ENCODE data around the gene TET2. TPM values are rescaled to one million over a fixed set of nuclear protein-coding genes. Genes with fewer than 3 reads are reported as not detected.

TET2 gene
- total and polyA plus RNA-seq, 7 donors, result 2.4 to 30.9 (median 24.6) TPM

DNA sequence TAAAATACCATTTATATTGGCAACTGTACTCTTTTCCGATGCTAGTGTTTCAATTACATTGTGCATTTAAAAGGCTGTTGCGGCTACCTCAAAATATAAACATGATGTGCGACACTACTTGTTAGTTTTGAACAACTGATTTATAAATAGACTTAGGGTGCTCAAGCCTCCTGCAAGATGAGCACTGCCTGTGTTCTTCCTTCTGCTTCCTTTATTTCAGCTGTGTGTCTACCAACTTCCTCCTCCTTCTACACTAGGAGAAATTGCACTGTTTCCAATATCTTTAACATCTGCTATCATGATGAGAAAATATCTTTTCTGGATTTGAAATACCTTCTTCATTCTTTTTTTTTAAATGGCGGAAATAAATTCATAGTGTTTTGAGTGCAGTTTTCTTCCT is 24.0 kb downstream of the TET2 start:
- no peak overlapping the region for H3K4me3 ChIP-seq
- H3K27me3 ChIP-seq, result no peaks in the 10 kb centered on the region
- intact Hi-C loops (cut with DNase I), result no loop called here
- DNase-seq, result no peak
- no peak overlapping the region for H3K27ac ChIP-seq
- H3K4me1 ChIP-seq, result peaks cover 0 to 6% (median 0%) of the 10 kb centered on the region in 4 donors
- H3K36me3 ChIP-seq, result no peaks in the 10 kb centered on the region
- no peak for TF ChIP-seq POLR2AphosphoS5 (IDR thresholded peaks at IDR 0.05)
- TF ChIP-seq, protein P1, sequence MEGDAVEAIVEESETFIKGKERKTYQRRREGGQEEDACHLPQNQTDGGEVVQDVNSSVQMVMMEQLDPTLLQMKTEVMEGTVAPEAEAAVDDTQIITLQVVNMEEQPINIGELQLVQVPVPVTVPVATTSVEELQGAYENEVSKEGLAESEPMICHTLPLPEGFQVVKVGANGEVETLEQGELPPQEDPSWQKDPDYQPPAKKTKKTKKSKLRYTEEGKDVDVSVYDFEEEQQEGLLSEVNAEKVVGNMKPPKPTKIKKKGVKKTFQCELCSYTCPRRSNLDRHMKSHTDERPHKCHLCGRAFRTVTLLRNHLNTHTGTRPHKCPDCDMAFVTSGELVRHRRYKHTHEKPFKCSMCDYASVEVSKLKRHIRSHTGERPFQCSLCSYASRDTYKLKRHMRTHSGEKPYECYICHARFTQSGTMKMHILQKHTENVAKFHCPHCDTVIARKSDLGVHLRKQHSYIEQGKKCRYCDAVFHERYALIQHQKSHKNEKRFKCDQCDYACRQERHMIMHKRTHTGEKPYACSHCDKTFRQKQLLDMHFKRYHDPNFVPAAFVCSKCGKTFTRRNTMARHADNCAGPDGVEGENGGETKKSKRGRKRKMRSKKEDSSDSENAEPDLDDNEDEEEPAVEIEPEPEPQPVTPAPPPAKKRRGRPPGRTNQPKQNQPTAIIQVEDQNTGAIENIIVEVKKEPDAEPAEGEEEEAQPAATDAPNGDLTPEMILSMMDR (IDR thresholded peaks at IDR 0.05), result no peak
- no peak for TF ChIP-seq EP300 (IDR thresholded peaks at IDR 0.05)
- TF ChIP-seq POLR2A (IDR thresholded peaks at IDR 0.05), result no peak
- WGBS, 2 donors, result 91 to 92% methylated on average over 4 of the region's 4 CpGs
- no peaks in the 10 kb centered on the region for H3K9me3 ChIP-seq

- intact Hi-C loops (cut with DNase I), result no loop called here
- WGBS, 2 donors, result 82 to 88% methylated on average over 1 of the region's 1 CpG
- DNase-seq, result no peak
- no peak for TF ChIP-seq POLR2AphosphoS5 (IDR thresholded peaks at IDR 0.05)
- TF ChIP-seq, protein P1 (IDR thresholded peaks at IDR 0.05), result no peak
- Histone ChIP-seq H3K4me1 (peaks cover 0 to 6% (median 0%) of the 10 kb centered on the region in 4 donors), H3K4me3 (no peak overlapping the region), H3K27me3 (no peaks in the 10 kb centered on the region), H3K36me3 (no peaks in the 10 kb centered on the region), H3K9me3 (no peaks in the 10 kb centered on the region), H3K27ac (no peak overlapping the region)
Observed at GRCh38 chr4:105171912-105172311, 25.2 kb downstream of the TET2 start.

DNA sequence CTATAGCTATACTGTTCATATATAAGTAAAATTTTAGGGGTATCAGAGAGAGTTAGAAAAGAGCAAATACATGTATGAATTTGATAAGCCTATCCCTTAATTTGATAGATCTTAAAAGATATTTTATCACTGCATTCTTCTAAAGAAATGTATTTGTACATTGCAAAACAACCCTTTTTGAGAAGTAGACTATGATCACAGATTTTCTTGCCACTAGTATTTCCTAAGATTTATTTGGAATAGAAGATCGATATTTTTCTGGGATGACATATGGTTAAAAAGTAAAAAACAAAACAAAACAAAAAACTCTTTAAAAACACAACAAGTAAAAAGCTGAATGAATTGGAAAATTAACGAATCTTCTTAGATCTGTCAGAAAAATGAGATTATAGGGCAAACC is 27.4 kb downstream of the TET2 start:
- no peaks in the 10 kb centered on the region for H3K9me3 ChIP-seq
- H3K36me3 ChIP-seq, result no peaks in the 10 kb centered on the region
- no peak overlapping the region for H3K27ac ChIP-seq
- 97 to 98% methylated on average over 2 of the region's 2 CpGs for WGBS, 2 donors
- no peak for DNase-seq
- TF ChIP-seq POLR2A (IDR thresholded peaks at IDR 0.05), result no peak
- TF ChIP-seq, protein P1 (IDR thresholded peaks at IDR 0.05), result no peak
- no peak for TF ChIP-seq EP300 (IDR thresholded peaks at IDR 0.05)
- TF ChIP-seq POLR2AphosphoS5 (IDR thresholded peaks at IDR 0.05), result no peak
- peaks cover 0 to 6% (median 0%) of the 10 kb centered on the region in 4 donors for H3K4me1 ChIP-seq
- intact Hi-C loops (cut with DNase I), result no loop called here
- H3K4me3 ChIP-seq, result no peak overlapping the region
- H3K27me3 ChIP-seq, result no peaks in the 10 kb centered on the region

DNA sequence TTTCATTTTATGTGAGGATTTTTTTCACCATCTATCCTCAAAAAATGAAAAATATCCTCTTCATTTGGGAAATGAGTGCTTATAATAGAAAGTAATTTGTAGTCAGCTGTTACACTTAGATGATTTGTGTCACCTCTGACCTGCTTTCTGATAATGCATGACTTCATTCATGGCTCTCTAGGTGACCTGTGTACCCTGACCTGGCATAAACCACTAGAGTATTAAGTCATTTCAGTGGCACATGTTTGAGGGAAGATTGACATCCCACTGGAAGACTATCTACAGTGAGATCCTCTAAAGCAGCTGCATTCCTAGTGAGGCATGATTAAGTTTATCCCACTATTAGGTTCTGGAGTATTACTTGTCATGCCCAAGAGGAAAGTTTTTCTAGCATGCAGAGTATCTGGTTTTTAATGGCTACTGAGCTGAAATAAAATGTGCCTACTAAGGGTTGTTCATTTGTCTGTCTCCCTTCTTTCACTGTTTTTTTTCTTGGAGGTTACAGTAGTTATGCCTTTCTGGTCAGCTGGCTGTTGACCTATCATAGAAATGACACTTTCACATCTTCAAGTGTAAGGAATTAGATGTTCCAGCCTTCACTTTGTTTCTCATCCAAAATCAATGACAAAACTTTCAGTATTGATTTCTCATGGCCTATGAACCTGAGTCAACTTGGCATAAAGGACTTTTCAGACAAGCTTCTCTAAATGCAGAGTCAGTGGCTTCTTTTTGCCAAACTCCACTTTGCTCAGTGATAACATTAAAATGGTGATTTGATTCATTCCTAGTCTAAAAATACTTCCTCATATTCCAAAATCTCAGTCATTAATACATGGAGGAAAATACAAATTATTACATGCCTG is 33.1 kb downstream of the TET2 start:
- intact Hi-C loops (cut with DNase I), result no loop called here
- H3K27me3 ChIP-seq, result no peaks in the 10 kb centered on the region
- H3K4me1 ChIP-seq, result peaks cover 0 to 20% (median 12%) of the 10 kb centered on the region in 4 donors
- DNase-seq, result no peak
- no peaks in the 10 kb centered on the region for H3K9me3 ChIP-seq
- TF ChIP-seq EP300 (IDR thresholded peaks at IDR 0.05), result no peak
- TF ChIP-seq POLR2A (IDR thresholded peaks at IDR 0.05), result no peak
- TF ChIP-seq POLR2AphosphoS5 (IDR thresholded peaks at IDR 0.05), result no peak
- TF ChIP-seq, protein P1 (IDR thresholded peaks at IDR 0.05), result no peak
- no peaks in the 10 kb centered on the region for H3K36me3 ChIP-seq
- H3K27ac ChIP-seq, result no peak overlapping the region
- no peak overlapping the region for H3K4me3 ChIP-seq

Measured in sigmoid colon (tissue), 7 donors.